ENCODE data around the gene TMEM41B.

GRCh38 chr11:9247863-9248262 lies 66.5 kb downstream of the TMEM41B start:
- TF ChIP-seq EZH2 (IDR thresholded peaks at IDR 0.05; ENCODE audit: borderline replicate concordance, low read depth, low read length, severe bottlenecking) (no peak), CTCF (IDR thresholded peaks at IDR 0.05; ENCODE audit: borderline replicate concordance, extremely low read depth, low read length, poor library complexity, severe bottlenecking) (no peak)

Measured in DND-41 (cell line).